Measurements from ENCODE around the gene VIPAS39. TPM values are rescaled to one million over a fixed set of nuclear protein-coding genes. Genes with fewer than 3 reads are reported as not detected.

VIPAS39 gene
- total RNA-seq, 2 experiments from 2014 or later: 12.3 to 13.3 TPM

GRCh38 chr14:77459072-77459723 is 1.8 kb upstream of the VIPAS39 start:
- peak; percentile 88 for DNase-seq
- CTCF ChIA-PET: interaction anchor here (0.6 to 2.1 kb wide), 23 partner anchors 10 to 269 kb away, joined by 3 to 7 read pairs (median 4); no protein-coding TSS in a partner anchor
- Mint-ChIP-seq H3K36me3 (ENCODE audit: low read depth) (peaks cover 42% of the 10 kb centered on the region), H3K27ac (peak overlapping the region; percentile 100), H3K27me3 (ENCODE audit: low read depth) (no peaks in the 10 kb centered on the region), H3K4me1 (ENCODE audit: low read depth) (peaks cover 32% of the 10 kb centered on the region), H3K4me3 (peak overlapping the region; percentile 100), H3K9me3 (no peaks in the 10 kb centered on the region)
- intact Hi-C loops (cut with micrococcal nuclease): loop anchor here (1.0 to 5.0 kb wide), 2 partner anchors 92 to 417 kb away; no protein-coding TSS in a partner anchor

- intact Hi-C loops (cut with micrococcal nuclease): loop anchor here (1.0 to 5.0 kb wide), 2 partner anchors 360 to 416 kb away; partner anchors contain the start of gene CIPC
- H3K4me1 Mint-ChIP-seq (ENCODE audit: low read depth): peaks cover 32% of the 10 kb centered on the region
- CTCF ChIA-PET: interaction anchor here (0.6 to 2.1 kb wide), 14 partner anchors 11 to 270 kb away, joined by 3 to 7 read pairs (median 4); no protein-coding TSS in a partner anchor
- H3K36me3 Mint-ChIP-seq (ENCODE audit: low read depth): peaks cover 38% of the 10 kb centered on the region
- H3K4me3 Mint-ChIP-seq: peak overlapping the region; percentile 100
- peak overlapping the region; percentile 100 for H3K27ac Mint-ChIP-seq
- peak; percentile 37 for DNase-seq
- H3K9me3 Mint-ChIP-seq: no peaks in the 10 kb centered on the region
- H3K27me3 Mint-ChIP-seq (ENCODE audit: low read depth): no peaks in the 10 kb centered on the region
Measured at GRCh38 chr14:77458249-77458950, 999 bp upstream of the VIPAS39 start.

DNA sequence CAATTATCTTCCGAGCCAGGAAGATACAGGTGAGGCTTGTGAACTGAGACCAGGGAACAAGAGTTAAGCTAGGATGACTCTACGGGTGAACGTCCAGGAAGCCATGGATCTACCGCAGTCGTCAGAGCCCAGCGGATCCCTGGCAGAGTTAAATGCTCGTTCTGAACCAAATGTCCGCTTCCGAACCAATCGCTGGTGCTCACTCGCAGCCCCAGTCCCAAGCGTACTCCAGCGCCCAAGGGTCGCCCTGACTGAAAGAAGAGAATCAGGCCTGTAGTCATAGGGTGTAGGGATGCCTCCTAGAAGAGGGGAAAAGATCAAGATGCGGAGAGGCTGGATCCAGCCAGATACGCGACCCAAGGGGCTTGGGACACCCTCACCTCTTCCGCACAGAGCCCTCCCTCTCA is 283 bp downstream of the VIPAS39 start:
- DNase-seq: no peak
- peak overlapping the region; percentile 100 for H3K4me3 Mint-ChIP-seq
- H3K27ac Mint-ChIP-seq: peak overlapping the region; percentile 100
- peaks cover 32% of the 10 kb centered on the region for H3K4me1 Mint-ChIP-seq (ENCODE audit: low read depth)
- no peaks in the 10 kb centered on the region for H3K9me3 Mint-ChIP-seq
- peaks cover 29% of the 10 kb centered on the region for H3K36me3 Mint-ChIP-seq (ENCODE audit: low read depth)
- intact Hi-C loops (cut with micrococcal nuclease): loop anchor here (1.0 to 5.0 kb wide), 9 partner anchors 80 to 415 kb away; partner anchors contain the start of genes ADCK1, ALKBH1, GSTZ1 and SAMD15
- CTCF ChIA-PET: interaction anchor here (0.5 to 0.7 kb wide), 3 partner anchors 141 to 357 kb away, joined by 3 to 4 read pairs (median 3); no protein-coding TSS in a partner anchor
- no peaks in the 10 kb centered on the region for H3K27me3 Mint-ChIP-seq (ENCODE audit: low read depth)

- Mint-ChIP-seq H3K27me3 (ENCODE audit: low read depth) (no peaks in the 10 kb centered on the region), H3K4me3 (peak overlapping the region; percentile 100), H3K36me3 (ENCODE audit: low read depth) (peaks cover 21% of the 10 kb centered on the region), H3K4me1 (ENCODE audit: low read depth) (peaks cover 23% of the 10 kb centered on the region), H3K27ac (no peak overlapping the region), H3K9me3 (no peaks in the 10 kb centered on the region)
- intact Hi-C loops (cut with micrococcal nuclease): loop anchor here (5.0 kb wide), 1 partner anchor 414 kb away; no protein-coding TSS in a partner anchor
- CTCF ChIA-PET: no interaction called here
- no peak for DNase-seq
Measured at GRCh38 chr14:77455966-77456640, 1.3 kb downstream of the VIPAS39 start.

DNA sequence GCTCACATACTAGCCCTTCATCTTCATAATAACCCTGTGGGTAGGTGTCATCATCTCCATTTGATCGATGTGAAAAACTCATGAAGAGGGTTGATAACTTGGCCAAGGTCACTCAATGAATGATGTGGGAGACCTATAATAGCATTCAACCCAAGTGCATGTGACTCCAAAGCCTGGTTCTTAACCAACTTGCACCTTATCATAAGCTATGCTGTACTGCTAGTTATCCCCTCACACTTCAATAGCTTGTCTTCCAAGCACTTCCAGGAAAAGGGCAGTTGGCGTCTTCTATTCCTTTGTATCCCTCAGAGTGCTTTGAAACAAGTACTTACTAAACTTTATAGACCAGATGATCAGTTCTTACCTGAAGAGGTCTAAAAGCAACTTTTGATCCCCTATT is 15.2 kb downstream of the VIPAS39 start:
- Mint-ChIP-seq H3K36me3 (ENCODE audit: low read depth) (peaks cover 19% of the 10 kb centered on the region), H3K27ac (no peak overlapping the region), H3K4me3 (no peak overlapping the region), H3K9me3 (no peaks in the 10 kb centered on the region), H3K4me1 (ENCODE audit: low read depth) (no peaks in the 10 kb centered on the region), H3K27me3 (ENCODE audit: low read depth) (no peaks in the 10 kb centered on the region)
- intact Hi-C loops (cut with micrococcal nuclease): no loop called here
- CTCF ChIA-PET: no interaction called here
- DNase-seq: no peak

DNA sequence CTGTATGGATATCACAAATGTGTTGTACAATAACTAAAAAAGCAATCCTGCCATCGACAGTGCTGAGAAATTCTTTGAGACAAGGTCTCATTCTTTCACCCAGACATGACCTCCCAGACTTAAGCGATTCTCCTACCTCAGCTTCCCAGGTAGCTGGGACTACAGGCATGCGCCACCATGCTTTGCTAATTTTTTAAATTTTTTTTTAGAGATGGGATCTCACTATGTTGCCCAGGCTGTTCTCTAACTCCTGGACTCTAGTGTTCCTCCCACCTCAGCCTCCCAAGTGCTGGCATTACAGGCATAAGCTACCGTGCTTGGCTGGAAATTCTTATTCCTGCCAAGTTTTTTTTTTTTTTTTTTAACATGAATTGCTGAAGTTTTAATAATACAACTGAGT is 17.5 kb downstream of the VIPAS39 start:
- H3K27ac Mint-ChIP-seq: no peak overlapping the region
- no peaks in the 10 kb centered on the region for H3K27me3 Mint-ChIP-seq (ENCODE audit: low read depth)
- no peak for DNase-seq
- no peaks in the 10 kb centered on the region for H3K4me1 Mint-ChIP-seq (ENCODE audit: low read depth)
- H3K4me3 Mint-ChIP-seq: no peak overlapping the region
- no peaks in the 10 kb centered on the region for H3K9me3 Mint-ChIP-seq
- H3K36me3 Mint-ChIP-seq (ENCODE audit: low read depth): peaks cover 29% of the 10 kb centered on the region
- intact Hi-C loops (cut with micrococcal nuclease): no loop called here
- CTCF ChIA-PET: no interaction called here

DNA sequence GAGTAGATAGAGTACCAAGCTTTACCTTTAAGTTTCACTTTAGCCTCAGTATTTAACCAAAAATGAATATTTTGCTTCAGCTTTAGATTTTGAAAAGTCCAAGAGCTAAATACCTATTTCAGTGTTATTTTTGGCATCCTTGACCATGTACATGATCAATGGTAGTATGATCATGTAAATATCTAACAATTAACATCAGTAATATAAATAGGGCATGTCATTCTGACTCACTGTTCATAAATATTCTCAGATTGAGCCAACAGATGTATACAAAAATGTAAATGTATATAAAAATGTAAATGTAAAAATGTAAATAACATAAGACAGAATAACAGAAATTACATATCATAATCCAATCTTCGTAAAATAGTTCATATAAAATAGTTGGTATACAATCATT is 18.8 kb downstream of the VIPAS39 start:
- no peaks in the 10 kb centered on the region for H3K27me3 Mint-ChIP-seq (ENCODE audit: low read depth)
- no peak for DNase-seq
- intact Hi-C loops (cut with micrococcal nuclease): no loop called here
- no peak overlapping the region for H3K4me3 Mint-ChIP-seq
- CTCF ChIA-PET: interaction anchor here (1.2 to 1.3 kb wide), 2 partner anchors 21 to 122 kb away, joined by 3 read pairs; no protein-coding TSS in a partner anchor
- H3K4me1 Mint-ChIP-seq (ENCODE audit: low read depth): no peaks in the 10 kb centered on the region
- peaks cover 34% of the 10 kb centered on the region for H3K36me3 Mint-ChIP-seq (ENCODE audit: low read depth)
- H3K9me3 Mint-ChIP-seq: no peaks in the 10 kb centered on the region
- H3K27ac Mint-ChIP-seq: no peak overlapping the region

DNA sequence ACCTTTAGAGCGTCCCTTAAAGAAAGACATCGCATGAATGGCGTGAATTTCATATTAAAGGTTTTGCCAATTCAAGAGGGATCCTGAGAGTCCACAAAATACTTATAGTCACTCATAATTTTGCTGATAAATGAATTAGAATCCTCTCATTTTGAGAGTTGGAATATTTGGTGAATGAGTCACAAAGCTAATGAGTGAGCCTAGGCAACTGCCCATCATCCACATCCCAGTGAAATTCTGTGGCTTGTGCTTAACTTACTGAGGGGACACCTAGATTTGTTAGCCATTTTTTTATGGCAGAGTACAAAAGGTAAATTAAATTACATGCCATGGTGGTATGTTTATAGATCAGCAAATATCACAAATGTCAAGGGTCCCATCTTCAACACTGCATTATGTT is 21.4 kb downstream of the VIPAS39 start:
- intact Hi-C loops (cut with micrococcal nuclease): no loop called here
- CTCF ChIA-PET: no interaction called here

GRCh38 chr14:77426396-77426795 is 31.0 kb downstream of the VIPAS39 start:
- Mint-ChIP-seq H3K27ac (no peak overlapping the region), H3K4me3 (no peak overlapping the region), H3K36me3 (ENCODE audit: low read depth) (peaks cover 60% of the 10 kb centered on the region), H3K27me3 (ENCODE audit: low read depth) (no peaks in the 10 kb centered on the region), H3K9me3 (peaks cover 5% of the 10 kb centered on the region), H3K4me1 (ENCODE audit: low read depth) (no peaks in the 10 kb centered on the region)
- intact Hi-C loops (cut with micrococcal nuclease): no loop called here
- DNase-seq: no peak
- CTCF ChIA-PET: no interaction called here

More for the DNA sequence above, 21.4 kb downstream of the VIPAS39 start:
- Mint-ChIP-seq H3K27me3 (ENCODE audit: low read depth) (no peaks in the 10 kb centered on the region), H3K36me3 (ENCODE audit: low read depth) (peaks cover 24% of the 10 kb centered on the region), H3K9me3 (no peaks in the 10 kb centered on the region), H3K4me1 (ENCODE audit: low read depth) (no peaks in the 10 kb centered on the region), H3K4me3 (no peak overlapping the region), H3K27ac (no peak overlapping the region)
- DNase-seq: no peak

- H3K27ac Mint-ChIP-seq: no peak overlapping the region
- DNase-seq: no peak
Measured at GRCh38 chr14:77424862-77425261, 32.5 kb downstream of the VIPAS39 start.

GRCh38 chr14:77423423-77423822 is 34.0 kb downstream of the VIPAS39 start, which contains the start of gene NOXRED1:
NOXRED1 (minus strand) TSS chr14:77423523; CDS start chr14:77422889, 634 bp downstream.
- H3K4me3 Mint-ChIP-seq: no peak within 1 kb of the TSS
- CTCF ChIA-PET: interaction anchor here (0.6 kb wide), 1 partner anchor 20 kb away, joined by 3 read pairs; no protein-coding TSS in a partner anchor
- intact Hi-C loops (cut with micrococcal nuclease): no loop called here
- H3K9me3 Mint-ChIP-seq: peaks cover 16% of the 10 kb centered on the region
- no peak for DNase-seq
- H3K27me3 Mint-ChIP-seq (ENCODE audit: low read depth): no peaks in the 10 kb centered on the region
- H3K36me3 Mint-ChIP-seq (ENCODE audit: low read depth): peaks cover 63% of the 10 kb centered on the region
- no peaks in the 10 kb centered on the region for H3K4me1 Mint-ChIP-seq (ENCODE audit: low read depth)
- H3K27ac Mint-ChIP-seq: no peak within 1 kb of the TSS

More at GRCh38 chr14:77424862-77425261, 32.5 kb downstream of the VIPAS39 start:
- H3K4me1 Mint-ChIP-seq (ENCODE audit: low read depth): no peaks in the 10 kb centered on the region
- intact Hi-C loops (cut with micrococcal nuclease): no loop called here
- CTCF ChIA-PET: no interaction called here
- H3K4me3 Mint-ChIP-seq: no peak overlapping the region
- no peaks in the 10 kb centered on the region for H3K27me3 Mint-ChIP-seq (ENCODE audit: low read depth)
- H3K36me3 Mint-ChIP-seq (ENCODE audit: low read depth): peaks cover 62% of the 10 kb centered on the region
- H3K9me3 Mint-ChIP-seq: peaks cover 9% of the 10 kb centered on the region

GRCh38 chr14:77421201-77421600 is 36.2 kb downstream of the VIPAS39 start:
- Mint-ChIP-seq H3K4me3 (no peak overlapping the region), H3K36me3 (ENCODE audit: low read depth) (peaks cover 44% of the 10 kb centered on the region), H3K27me3 (ENCODE audit: low read depth) (no peaks in the 10 kb centered on the region), H3K27ac (no peak overlapping the region), H3K4me1 (ENCODE audit: low read depth) (no peaks in the 10 kb centered on the region), H3K9me3 (peaks cover 22% of the 10 kb centered on the region)
- intact Hi-C loops (cut with micrococcal nuclease): no loop called here
- DNase-seq: no peak
- CTCF ChIA-PET: no interaction called here

All from activated naive CD4-positive, alpha-beta T cell treated with anti-CD3 and anti-CD28 coated beads for 36 hours (primary cell).